GM23338 (cell line): ENCODE measurements around the gene CCDC106. TPM values are rescaled to one million over a fixed set of nuclear protein-coding genes. Genes with fewer than 3 reads are reported as not detected.

Experiments
- ATAC-seq: fragments of 200-7000 bp; cut with Tn5 transposase; 3 replicates; pipeline ENCODE4 v1.9.1; 2020
- DNase-seq: peaks from one replicate; pipeline ENCODE4 v3.0.0-alpha.2; 2015; ENCODE audit warnings: low spot score
- H2AFZ ChIP-seq: fragments of 200-600 bp; sonication (generic); 2 replicates; pipeline ENCODE4 v1.8.0; 2016; ENCODE audit warnings: antibody characterized with exemption, mild to moderate bottlenecking, moderate library complexity
- H3F3A ChIP-seq: fragments of 200-600 bp; sonication (generic); replicated peaks from 2 replicates; pipeline ENCODE4 v1.8.0; 2017; ENCODE audit warnings: antibody characterized with exemption, mixed run types, low read depth
- H3K27ac ChIP-seq: fragments of 200-600 bp; sonication (generic); 2 replicates; pipeline ENCODE4 v1.6.1; 2016; ENCODE audit warnings: low read depth
- H3K27me3 ChIP-seq: fragments of 200-600 bp; sonication (generic); 2 replicates; pipeline ENCODE4 v1.8.0; 2016; ENCODE audit warnings: mild to moderate bottlenecking, mixed run types, moderate library complexity; ENCODE audit not compliant: insufficient read depth
- H3K36me3 ChIP-seq: fragments of 200-600 bp; sonication (generic); 2 replicates; pipeline ENCODE4 v1.8.0; 2016; ENCODE audit warnings: mild to moderate bottlenecking; ENCODE audit not compliant: insufficient read depth
- H3K4me1 ChIP-seq: fragments of 200-600 bp; sonication (generic); 2 replicates; pipeline ENCODE4 v1.8.0; 2016; ENCODE audit warnings: mild to moderate bottlenecking, moderate library complexity; ENCODE audit not compliant: insufficient read depth
- H3K4me2 ChIP-seq: fragments of 200-600 bp; sonication (generic); 2 replicates; pipeline ENCODE4 v1.7.1; 2017; ENCODE audit warnings: mixed run types
- H3K4me3 ChIP-seq: fragments of 200-600 bp; sonication (generic); 2 replicates; pipeline ENCODE4 v1.6.1; 2016; ENCODE audit warnings: mixed run types
- H3K79me2 ChIP-seq: fragments of 200-600 bp; sonication (generic); replicated peaks from 2 replicates; pipeline ENCODE4 v1.8.0; 2017; ENCODE audit warnings: mild to moderate bottlenecking; ENCODE audit not compliant: insufficient read depth
- H3K9me2 ChIP-seq: fragments of 200-600 bp; sonication (generic); 2 replicates; pipeline ENCODE4 v1.8.0; 2017; ENCODE audit not compliant: insufficient read depth
- H4K20me1 ChIP-seq: fragments of 200-600 bp; sonication (generic); replicated peaks from 2 replicates; pipeline ENCODE4 v1.8.0; 2017; ENCODE audit warnings: mild to moderate bottlenecking; ENCODE audit not compliant: insufficient read depth
- H3K27ac Mint-ChIP-seq: 2 replicates; pipeline ENCODE4 v1.8.0; 2020; ENCODE audit warnings: inconsistent platforms, mild to moderate bottlenecking, moderate library complexity, mixed read lengths
- H3K27me3 Mint-ChIP-seq: 3 replicates; pipeline ENCODE4 v1.8.0; 2022; ENCODE audit warnings: low read depth, mild to moderate bottlenecking, moderate library complexity, mixed read lengths, inconsistent platforms; ENCODE audit not compliant: insufficient read depth, poor library complexity
- H3K36me3 Mint-ChIP-seq: 3 replicates; pipeline ENCODE4 v1.8.0; 2021; ENCODE audit warnings: low read depth, mild to moderate bottlenecking, inconsistent platforms, moderate library complexity, mixed read lengths
- H3K4me1 Mint-ChIP-seq: 3 replicates; pipeline ENCODE4 v1.8.0; 2020; ENCODE audit warnings: mild to moderate bottlenecking, inconsistent platforms, mixed read lengths
- H3K4me3 Mint-ChIP-seq: 3 replicates; pipeline ENCODE4 v1.8.0; 2021; ENCODE audit warnings: moderate library complexity, mild to moderate bottlenecking, inconsistent platforms, mixed read lengths
- H3K9me3 Mint-ChIP-seq: 3 replicates; pipeline ENCODE4 v1.8.0; 2020; ENCODE audit warnings: moderate library complexity, mild to moderate bottlenecking, inconsistent platforms, mixed read lengths
- CTCF ChIP-seq, 2 experiments: fragments of 200-600 bp in 1 of 2; sonication (generic) in 1 of 2; conservative IDR thresholded peaks; 2 replicates each; pipeline versions ENCODE4 v1.5.1 to v1.6.1; 2016 to 2017; ENCODE audit warnings: antibody characterized with exemption in 2 of 2, low read depth in 2 of 2, mild to moderate bottlenecking in 2 of 2, moderate library complexity in 1 of 2
- JUNB ChIP-seq: IDR thresholded peaks from one replicate; pipeline ENCODE4 v1.6.1; 2016; ENCODE audit warnings: antibody characterized with exemption; ENCODE audit not compliant: unreplicated experiment
- NANOG ChIP-seq: IDR thresholded peaks from 2 replicates; pipeline ENCODE4 v1.6.1; 2016; ENCODE audit warnings: antibody characterized with exemption, borderline replicate concordance
- POLR2AphosphoS5 ChIP-seq: IDR thresholded peaks from 2 replicates; pipeline ENCODE4 v1.6.1; 2016; ENCODE audit warnings: antibody characterized with exemption, low read depth
- REST ChIP-seq: IDR thresholded peaks from one replicate; pipeline ENCODE4 v1.6.1; 2018; ENCODE audit warnings: antibody characterized with exemption; ENCODE audit not compliant: unreplicated experiment
- ZNF114 ChIP-seq: fragments of 250-450 bp; sonication (Bioruptor Pico); IDR thresholded peaks from 2 replicates; pipeline ENCODE4 v1.5.0; 2020; ENCODE audit warnings: mild to moderate bottlenecking, moderate library complexity
- polyA plus RNA-seq: library from polyadenylated mRNA; unstranded; fragments of >200 nt; fragmentation: Nextera tagmentation; extraction: Ambion mirVana; gene quantifications from 2 replicates; pipeline ENCODE4 v1.2.1, GENCODE V29; 2016
- total RNA-seq: library from RNA; depleted of rRNA; stranded (reverse); fragments of >200 nt; shearing (Covaris generic); gene quantifications from 2 replicates; pipeline ENCODE4 v1.2.3, GENCODE V29; 2014
- TF ChIP-seq, protein P1 (sequence below): IDR thresholded peaks from 2 replicates; pipeline ENCODE4 v1.6.1; 2016; ENCODE audit warnings: antibody characterized with exemption
- TF ChIP-seq, protein P2 (sequence below): fragments of 250-450 bp; sonication (Bioruptor Pico); IDR thresholded peaks from 2 replicates; pipeline ENCODE4 v1.5.0; 2020; ENCODE audit warnings: mild to moderate bottlenecking, moderate library complexity

CCDC106 gene
- total and polyA plus RNA-seq, 2 experiments from 2014 or later = 12.0 to 17.6 TPM

GRCh38 chr19:55692681-55693081 is 44.7 kb downstream of the CCDC106 start:
- TF ChIP-seq ZNF114 (CRISPR knock-in tag) (no peak), CTCF (conservative IDR thresholded peaks at IDR 0.05; ENCODE audit: low read depth in 2 of 2) (no peak), NANOG (no peak), POLR2AphosphoS5 (no peak), JUNB (no peak), REST (no peak)
- TF ChIP-seq, protein P1, sequence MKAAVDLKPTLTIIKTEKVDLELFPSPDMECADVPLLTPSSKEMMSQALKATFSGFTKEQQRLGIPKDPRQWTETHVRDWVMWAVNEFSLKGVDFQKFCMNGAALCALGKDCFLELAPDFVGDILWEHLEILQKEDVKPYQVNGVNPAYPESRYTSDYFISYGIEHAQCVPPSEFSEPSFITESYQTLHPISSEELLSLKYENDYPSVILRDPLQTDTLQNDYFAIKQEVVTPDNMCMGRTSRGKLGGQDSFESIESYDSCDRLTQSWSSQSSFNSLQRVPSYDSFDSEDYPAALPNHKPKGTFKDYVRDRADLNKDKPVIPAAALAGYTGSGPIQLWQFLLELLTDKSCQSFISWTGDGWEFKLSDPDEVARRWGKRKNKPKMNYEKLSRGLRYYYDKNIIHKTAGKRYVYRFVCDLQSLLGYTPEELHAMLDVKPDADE = no peak
- TF ChIP-seq, protein P2, sequence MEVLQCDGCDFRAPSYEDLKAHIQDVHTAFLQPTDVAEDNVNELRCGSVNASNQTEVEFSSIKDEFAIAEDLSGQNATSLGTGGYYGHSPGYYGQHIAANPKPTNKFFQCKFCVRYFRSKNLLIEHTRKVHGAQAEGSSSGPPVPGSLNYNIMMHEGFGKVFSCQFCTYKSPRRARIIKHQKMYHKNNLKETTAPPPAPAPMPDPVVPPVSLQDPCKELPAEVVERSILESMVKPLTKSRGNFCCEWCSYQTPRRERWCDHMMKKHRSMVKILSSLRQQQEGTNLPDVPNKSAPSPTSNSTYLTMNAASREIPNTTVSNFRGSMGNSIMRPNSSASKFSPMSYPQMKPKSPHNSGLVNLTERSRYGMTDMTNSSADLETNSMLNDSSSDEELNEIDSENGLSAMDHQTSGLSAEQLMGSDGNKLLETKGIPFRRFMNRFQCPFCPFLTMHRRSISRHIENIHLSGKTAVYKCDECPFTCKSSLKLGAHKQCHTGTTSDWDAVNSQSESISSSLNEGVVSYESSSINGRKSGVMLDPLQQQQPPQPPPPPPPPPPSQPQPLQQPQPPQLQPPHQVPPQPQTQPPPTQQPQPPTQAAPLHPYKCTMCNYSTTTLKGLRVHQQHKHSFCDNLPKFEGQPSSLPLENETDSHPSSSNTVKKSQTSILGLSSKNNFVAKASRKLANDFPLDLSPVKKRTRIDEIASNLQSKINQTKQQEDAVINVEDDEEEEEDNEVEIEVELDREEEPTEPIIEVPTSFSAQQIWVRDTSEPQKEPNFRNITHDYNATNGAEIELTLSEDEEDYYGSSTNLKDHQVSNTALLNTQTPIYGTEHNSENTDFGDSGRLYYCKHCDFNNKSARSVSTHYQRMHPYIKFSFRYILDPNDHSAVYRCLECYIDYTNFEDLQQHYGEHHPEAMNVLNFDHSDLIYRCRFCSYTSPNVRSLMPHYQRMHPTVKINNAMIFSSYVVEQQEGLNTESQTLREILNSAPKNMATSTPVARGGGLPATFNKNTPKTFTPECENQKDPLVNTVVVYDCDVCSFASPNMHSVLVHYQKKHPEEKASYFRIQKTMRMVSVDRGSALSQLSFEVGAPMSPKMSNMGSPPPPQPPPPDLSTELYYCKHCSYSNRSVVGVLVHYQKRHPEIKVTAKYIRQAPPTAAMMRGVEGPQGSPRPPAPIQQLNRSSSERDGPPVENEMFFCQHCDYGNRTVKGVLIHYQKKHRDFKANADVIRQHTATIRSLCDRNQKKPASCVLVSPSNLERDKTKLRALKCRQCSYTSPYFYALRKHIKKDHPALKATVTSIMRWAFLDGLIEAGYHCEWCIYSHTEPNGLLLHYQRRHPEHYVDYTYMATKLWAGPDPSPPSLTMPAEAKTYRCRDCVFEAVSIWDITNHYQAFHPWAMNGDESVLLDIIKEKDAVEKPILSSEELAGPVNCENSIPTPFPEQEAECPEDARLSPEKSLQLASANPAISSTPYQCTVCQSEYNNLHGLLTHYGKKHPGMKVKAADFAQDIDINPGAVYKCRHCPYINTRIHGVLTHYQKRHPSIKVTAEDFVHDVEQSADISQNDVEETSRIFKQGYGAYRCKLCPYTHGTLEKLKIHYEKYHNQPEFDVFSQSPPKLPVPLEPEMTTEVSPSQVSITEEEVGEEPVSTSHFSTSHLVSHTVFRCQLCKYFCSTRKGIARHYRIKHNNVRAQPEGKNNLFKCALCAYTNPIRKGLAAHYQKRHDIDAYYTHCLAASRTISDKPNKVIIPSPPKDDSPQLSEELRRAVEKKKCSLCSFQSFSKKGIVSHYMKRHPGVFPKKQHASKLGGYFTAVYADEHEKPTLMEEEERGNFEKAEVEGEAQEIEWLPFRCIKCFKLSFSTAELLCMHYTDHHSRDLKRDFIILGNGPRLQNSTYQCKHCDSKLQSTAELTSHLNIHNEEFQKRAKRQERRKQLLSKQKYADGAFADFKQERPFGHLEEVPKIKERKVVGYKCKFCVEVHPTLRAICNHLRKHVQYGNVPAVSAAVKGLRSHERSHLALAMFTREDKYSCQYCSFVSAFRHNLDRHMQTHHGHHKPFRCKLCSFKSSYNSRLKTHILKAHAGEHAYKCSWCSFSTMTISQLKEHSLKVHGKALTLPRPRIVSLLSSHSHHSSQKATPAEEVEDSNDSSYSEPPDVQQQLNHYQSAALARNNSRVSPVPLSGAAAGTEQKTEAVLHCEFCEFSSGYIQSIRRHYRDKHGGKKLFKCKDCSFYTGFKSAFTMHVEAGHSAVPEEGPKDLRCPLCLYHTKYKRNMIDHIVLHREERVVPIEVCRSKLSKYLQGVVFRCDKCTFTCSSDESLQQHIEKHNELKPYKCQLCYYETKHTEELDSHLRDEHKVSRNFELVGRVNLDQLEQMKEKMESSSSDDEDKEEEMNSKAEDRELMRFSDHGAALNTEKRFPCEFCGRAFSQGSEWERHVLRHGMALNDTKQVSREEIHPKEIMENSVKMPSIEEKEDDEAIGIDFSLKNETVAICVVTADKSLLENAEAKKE (CRISPR knock-in tag) = no peak
- Histone ChIP-seq H3K36me3 (no peaks in the 10 kb centered on the region), H3F3A (no peaks in the 10 kb centered on the region), H3K9me2 (no peaks in the 10 kb centered on the region), H3K79me2 (no peaks in the 10 kb centered on the region), H3K27me3 (no peaks in the 10 kb centered on the region), H2AFZ (no peak overlapping the region), H3K4me2 (no peak overlapping the region), H4K20me1 (no peaks in the 10 kb centered on the region; the same call in 1 of the 2 replicates), H3K4me1 (no peaks in the 10 kb centered on the region), H3K4me3 (no peak overlapping the region), H3K27ac (no peak overlapping the region)
- Mint-ChIP-seq H3K27me3 (peaks cover 6% of the 10 kb centered on the region), H3K9me3 (no peaks in the 10 kb centered on the region), H3K4me3 (no peak overlapping the region), H3K27ac (no peak overlapping the region), H3K36me3 (peaks cover 37% of the 10 kb centered on the region), H3K4me1 (no peaks in the 10 kb centered on the region; the same call in 2 of the 3 replicates)
- DNase-seq (no peak), ATAC-seq (no peak)
